ENCODE data around the gene APOBEC3C. TPM values are rescaled to one million over a fixed set of nuclear protein-coding genes. Genes with fewer than 3 reads are reported as not detected.
"Not testable (repeated sequence)": the region's sequence is repeated elsewhere in the genome, so short reads cannot be mapped to it uniquely, and the experiment has no call there.

Gene APOBEC3C
- total RNA-seq, 1 donor from 2014 or later = 25.1 TPM

- no peak for TF ChIP-seq CTCF (IDR thresholded peaks at IDR 0.05; ENCODE audit: borderline replicate concordance)
- Histone ChIP-seq H3K4me1 (no peaks in the 10 kb centered on the region), H3K36me3 (no peaks in the 10 kb centered on the region), H3K27me3 (ENCODE audit: low read depth) (no peaks in the 10 kb centered on the region), H3K4me3 (no peak overlapping the region), H3K27ac (replicated peaks) (no peak overlapping the region), H3K9me3 (replicated peaks) (no peaks in the 10 kb centered on the region)
- no peak for DNase-seq
- intact Hi-C loops (cut with micrococcal nuclease) = no loop called here
Measured at GRCh38 chr22:38971791-38972190, 42.3 kb upstream of the APOBEC3C start.

DNA sequence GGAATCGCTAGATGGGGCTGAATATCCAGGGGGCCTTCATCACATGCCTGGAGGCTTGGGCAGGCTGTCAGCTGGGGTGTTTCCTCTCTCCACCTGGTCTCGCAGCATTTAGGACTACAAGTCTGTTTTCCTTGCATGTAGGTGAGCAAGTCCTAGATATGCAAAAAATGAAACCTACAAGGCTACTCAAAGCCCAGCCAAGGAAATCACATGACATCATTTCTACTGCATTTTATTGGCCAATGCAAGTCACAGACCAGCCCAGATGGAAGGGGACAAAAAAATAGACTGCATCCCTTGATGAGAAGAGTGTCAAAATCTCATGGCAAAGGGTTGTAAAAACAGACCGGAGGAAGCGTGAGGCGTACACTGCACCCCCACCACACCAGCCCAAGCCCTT, 41.5 kb upstream of the APOBEC3C start:
- intact Hi-C loops (cut with micrococcal nuclease) = no loop called here
- no peak for DNase-seq

GRCh38 chr22:38973289-38974169, 40.5 kb upstream of the APOBEC3C start:
- TF ChIP-seq CTCF (IDR thresholded peaks at IDR 0.05; ENCODE audit: borderline replicate concordance) = peak; percentile 66
- no peak overlapping the region for H3K4me3 ChIP-seq
- H3K4me1 ChIP-seq = no peaks in the 10 kb centered on the region
- H3K9me3 ChIP-seq (replicated peaks) = no peaks in the 10 kb centered on the region
- no peaks in the 10 kb centered on the region for H3K36me3 ChIP-seq
- no peak overlapping the region for H3K27ac ChIP-seq (replicated peaks)
- intact Hi-C loops (cut with micrococcal nuclease) = no loop called here
- no peaks in the 10 kb centered on the region for H3K27me3 ChIP-seq (ENCODE audit: low read depth)
- no peak for DNase-seq

More for the DNA sequence above, 41.5 kb upstream of the APOBEC3C start:
- Histone ChIP-seq H3K4me1 (no peaks in the 10 kb centered on the region), H3K27me3 (ENCODE audit: low read depth) (no peaks in the 10 kb centered on the region), H3K27ac (replicated peaks) (no peak overlapping the region), H3K9me3 (replicated peaks) (no peaks in the 10 kb centered on the region), H3K4me3 (no peak overlapping the region), H3K36me3 (no peaks in the 10 kb centered on the region)
- TF ChIP-seq CTCF (IDR thresholded peaks at IDR 0.05; ENCODE audit: borderline replicate concordance) = no peak

DNA sequence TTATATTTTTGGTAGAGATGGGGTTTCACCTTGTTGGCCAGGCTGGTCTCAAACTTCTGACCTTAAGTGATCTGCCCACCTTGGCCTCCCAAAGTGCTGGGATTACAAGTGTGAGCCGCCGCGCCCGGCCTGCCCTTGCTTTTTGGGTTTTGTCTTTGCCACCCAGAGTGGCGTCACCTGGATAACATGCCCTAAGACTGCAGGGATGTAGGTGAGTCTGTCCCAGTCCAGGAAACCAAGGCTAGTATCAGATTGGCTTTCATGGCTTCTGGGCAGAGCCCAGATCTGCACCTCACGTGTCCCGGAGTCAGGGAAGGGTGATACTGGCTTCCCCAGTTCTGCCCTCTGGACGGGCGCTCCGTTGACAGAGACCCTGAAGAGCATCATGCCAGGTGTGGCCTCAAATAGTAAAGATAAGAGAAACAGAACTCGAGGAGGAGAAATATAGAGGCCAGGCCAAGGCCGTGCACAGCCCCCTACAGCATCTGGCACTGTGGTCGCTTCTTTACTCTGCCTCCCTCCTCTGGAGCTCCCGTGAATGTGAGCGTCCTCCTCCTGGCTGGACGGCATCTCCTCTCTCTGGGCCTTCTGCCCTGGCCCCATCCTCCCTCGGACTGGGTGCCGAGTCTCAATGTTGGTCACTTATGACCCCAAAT, 39.8 kb upstream of the APOBEC3C start:
- no peaks in the 10 kb centered on the region for H3K4me1 ChIP-seq
- intact Hi-C loops (cut with micrococcal nuclease) = no loop called here
- H3K27me3 ChIP-seq (ENCODE audit: low read depth) = no peaks in the 10 kb centered on the region
- no peak for TF ChIP-seq CTCF (IDR thresholded peaks at IDR 0.05; ENCODE audit: borderline replicate concordance)
- no peak for DNase-seq
- no peaks in the 10 kb centered on the region for H3K9me3 ChIP-seq (replicated peaks)
- no peak overlapping the region for H3K4me3 ChIP-seq
- H3K36me3 ChIP-seq = no peaks in the 10 kb centered on the region
- no peak overlapping the region for H3K27ac ChIP-seq (replicated peaks)

DNA sequence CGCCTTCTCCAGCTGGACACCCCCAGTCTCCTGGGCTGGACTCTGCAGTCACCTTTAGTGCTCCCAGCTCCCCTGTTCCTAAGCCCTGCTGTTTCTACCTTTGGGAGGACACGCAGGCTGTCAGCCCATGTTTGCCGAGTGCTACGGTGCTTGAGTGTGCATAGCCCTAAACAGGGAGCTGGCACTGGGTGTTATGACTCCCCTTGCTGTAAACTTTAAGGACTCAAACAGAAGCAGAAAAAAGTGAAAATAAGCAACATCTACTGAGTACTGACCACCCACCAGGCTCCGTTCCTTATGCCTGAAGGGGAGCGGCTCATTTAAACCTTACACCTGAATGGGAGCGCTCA, 39.3 kb upstream of the APOBEC3C start:
- H3K4me3 ChIP-seq = no peak overlapping the region
- intact Hi-C loops (cut with micrococcal nuclease) = no loop called here
- DNase-seq = no peak

GRCh38 chr22:38977289-38977688, 36.8 kb upstream of the APOBEC3C start:
- intact Hi-C loops (cut with micrococcal nuclease); H3K4me3 ChIP-seq; H3K4me1 ChIP-seq; H3K27ac ChIP-seq (replicated peaks); H3K9me3 ChIP-seq (replicated peaks); H3K27me3 ChIP-seq (ENCODE audit: low read depth); H3K36me3 ChIP-seq; DNase-seq: not testable (repeated sequence)

More for the DNA sequence above, 39.3 kb upstream of the APOBEC3C start:
- no peak for TF ChIP-seq CTCF (IDR thresholded peaks at IDR 0.05; ENCODE audit: borderline replicate concordance)
- no peak overlapping the region for H3K27ac ChIP-seq (replicated peaks)
- no peaks in the 10 kb centered on the region for H3K27me3 ChIP-seq (ENCODE audit: low read depth)
- no peaks in the 10 kb centered on the region for H3K4me1 ChIP-seq
- no peaks in the 10 kb centered on the region for H3K9me3 ChIP-seq (replicated peaks)
- H3K36me3 ChIP-seq = no peaks in the 10 kb centered on the region

DNA sequence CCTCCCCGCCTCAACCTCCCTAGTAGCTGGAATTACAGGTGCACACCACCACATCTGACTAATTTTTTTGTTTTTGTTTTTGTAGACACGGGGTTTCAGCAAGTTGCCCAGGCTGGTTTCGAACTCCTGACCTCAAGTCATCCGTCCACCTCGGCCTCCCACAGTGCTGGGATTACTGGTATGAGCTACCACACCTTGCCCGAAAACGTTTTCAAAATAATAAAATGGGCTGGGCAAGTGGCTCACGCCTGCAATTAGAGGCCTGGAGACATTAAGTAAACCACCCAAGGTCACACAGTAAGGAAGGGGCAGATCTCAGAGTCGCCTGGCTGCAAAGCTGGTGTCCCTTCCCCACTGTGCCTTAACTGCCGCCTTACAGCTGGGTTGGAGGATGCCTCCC, 33.5 kb upstream of the APOBEC3C start:
- H3K27ac ChIP-seq (replicated peaks) = not testable (repeated sequence)

More for the DNA sequence above, 33.5 kb upstream of the APOBEC3C start:
- H3K9me3 ChIP-seq (replicated peaks); H3K4me1 ChIP-seq; H3K27me3 ChIP-seq (ENCODE audit: low read depth); H3K36me3 ChIP-seq; H3K4me3 ChIP-seq; intact Hi-C loops (cut with micrococcal nuclease); DNase-seq: not testable (repeated sequence)

All from left ventricle myocardium inferior (tissue), 1 donor.